Measurements from ENCODE around the gene UAP1. TPM values are rescaled to one million over a fixed set of nuclear protein-coding genes. Genes with fewer than 3 reads are reported as not detected.

UAP1 gene
- total RNA-seq, 1 donor from 2014 or later, result 132 TPM

DNA sequence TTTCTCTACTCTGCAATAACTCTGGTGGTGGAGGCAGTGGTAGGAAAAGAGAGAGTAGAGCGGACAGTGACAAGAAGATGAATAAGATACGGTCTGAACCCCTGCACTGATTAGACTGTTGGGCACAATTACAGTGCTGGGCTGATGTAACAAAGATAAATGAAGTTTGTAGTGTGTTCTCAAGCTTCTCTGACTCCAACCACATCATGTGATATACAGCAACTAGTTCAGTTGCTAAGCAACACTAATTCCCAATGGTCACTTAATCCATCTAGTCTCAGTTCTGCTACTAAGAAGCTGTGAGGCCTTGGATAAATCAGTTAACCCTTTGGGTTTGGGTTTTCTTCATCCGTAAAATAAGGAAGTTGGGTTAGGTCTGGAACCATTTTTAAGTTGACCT is 88.1 kb downstream of the UAP1 start:
- no peak for FAIRE-seq
- no peaks in the 10 kb centered on the region for H3K27me3 ChIP-seq (ENCODE audit: control insufficient read depth, insufficient read depth, low read length)
- no peak overlapping the region for H3K4me3 ChIP-seq (ENCODE audit: low read depth, low read length)
- DNase-seq (ENCODE audit: low read depth), result no peak
- TF ChIP-seq CTCF (IDR thresholded peaks at IDR 0.05; ENCODE audit: insufficient read depth, low read length, severe bottlenecking), result no peak
- no peaks in the 10 kb centered on the region for H3K36me3 ChIP-seq (ENCODE audit: control insufficient read depth, insufficient read depth, low read length)

Other genes with a start within 250 kb of the UAP1 start
- not detected in 2 replicates for gene SPATA46, start 184.9 kb upstream of the UAP1 start, total RNA-seq
- 0.26 TPM in 2 replicates for gene C1orf226, start 180.0 kb upstream of the UAP1 start, total RNA-seq
- 0.13 TPM in 1 of 2 replicates, not detected in the other for gene SH2D1B, start 149.6 kb upstream of the UAP1 start, total RNA-seq
- 48.7 and 55.8 TPM in 2 replicates for gene UHMK1, start 63.9 kb upstream of the UAP1 start, total RNA-seq
- 1.5 and 4.7 TPM in 2 replicates for gene DDR2, start 70.7 kb downstream of the UAP1 start, total RNA-seq
- 20.2 and 20.5 TPM in 2 replicates for gene HSD17B7, start 229.0 kb downstream of the UAP1 start, total RNA-seq